NCI-H345 treated with DMSO at 0.1 percent for 48 hours (cell line): ENCODE results near the gene LIMCH1.
"Not testable (repeated sequence)": the region's sequence is repeated elsewhere in the genome, so short reads cannot be mapped to it uniquely, and the experiment has no call there.

Experiments used
- DNase-seq: peaks from one replicate; lab custom pipeline; 2025; ENCODE audit not compliant: unreplicated experiment; lab: John Stamatoyannopoulos, UW

Gene LIMCH1

GRCh38 chr4:41538017-41538733 lies at the start of gene LIMCH1:
Gene LIMCH1 (plus strand): TSS chr4:41538157. CDS start chr4:41605996, 67,839 bp downstream.
- DNase-seq: no peak

GRCh38 chr4:41491081-41491576 lies 46.8 kb upstream of the LIMCH1 start:
- not testable (repeated sequence) for DNase-seq

GRCh38 chr4:41496977-41497376 lies 41.0 kb upstream of the LIMCH1 start:
- DNase-seq: no peak

- no peak for DNase-seq
Observed at GRCh38 chr4:41498177-41498576, 39.8 kb upstream of the LIMCH1 start.

- DNase-seq: no peak
Observed at GRCh38 chr4:41504167-41504818, 33.7 kb upstream of the LIMCH1 start.

GRCh38 chr4:41505161-41505661 lies 32.7 kb upstream of the LIMCH1 start:
- no peak for DNase-seq

GRCh38 chr4:41506130-41506529 lies 31.8 kb upstream of the LIMCH1 start:
- DNase-seq: no peak

GRCh38 chr4:41507291-41507947 lies 30.5 kb upstream of the LIMCH1 start:
- DNase-seq: no peak

- DNase-seq: no peak
Observed at GRCh38 chr4:41509451-41509866, 28.5 kb upstream of the LIMCH1 start.

GRCh38 chr4:41510179-41510578 lies 27.8 kb upstream of the LIMCH1 start:
- DNase-seq: no peak

- DNase-seq: no peak
Observed at GRCh38 chr4:41512136-41512535, 25.8 kb upstream of the LIMCH1 start.

- DNase-seq: no peak
Observed at GRCh38 chr4:41512596-41512995, 25.4 kb upstream of the LIMCH1 start.

GRCh38 chr4:41514169-41514568 lies 23.8 kb upstream of the LIMCH1 start:
- DNase-seq: no peak

- no peak for DNase-seq
Observed at GRCh38 chr4:41514766-41515481, 23.0 kb upstream of the LIMCH1 start.

- no peak for DNase-seq
Observed at GRCh38 chr4:41517121-41517520, 20.8 kb upstream of the LIMCH1 start.

GRCh38 chr4:41517747-41518146 lies 20.2 kb upstream of the LIMCH1 start:
- no peak for DNase-seq

GRCh38 chr4:41524425-41524824 lies 13.5 kb upstream of the LIMCH1 start:
- no peak for DNase-seq

- DNase-seq: no peak
Observed at GRCh38 chr4:41525129-41525528, 12.8 kb upstream of the LIMCH1 start.

GRCh38 chr4:41526628-41527027 lies 11.3 kb upstream of the LIMCH1 start:
- DNase-seq: no peak

- DNase-seq: no peak
Observed at GRCh38 chr4:41528512-41529205, 9.3 kb upstream of the LIMCH1 start.
